Colon (tissue), 2 donors: ENCODE results near the gene LTBP1.

Experiments
- FAIRE-seq: peaks from 2 replicates; lab custom pipeline; 2012; peaks lifted over from hg19 to GRCh38; lab: Jason Lieb, UNC
- donor health status: control.
- donor health status: control.

The LTBP1 gene

DNA sequence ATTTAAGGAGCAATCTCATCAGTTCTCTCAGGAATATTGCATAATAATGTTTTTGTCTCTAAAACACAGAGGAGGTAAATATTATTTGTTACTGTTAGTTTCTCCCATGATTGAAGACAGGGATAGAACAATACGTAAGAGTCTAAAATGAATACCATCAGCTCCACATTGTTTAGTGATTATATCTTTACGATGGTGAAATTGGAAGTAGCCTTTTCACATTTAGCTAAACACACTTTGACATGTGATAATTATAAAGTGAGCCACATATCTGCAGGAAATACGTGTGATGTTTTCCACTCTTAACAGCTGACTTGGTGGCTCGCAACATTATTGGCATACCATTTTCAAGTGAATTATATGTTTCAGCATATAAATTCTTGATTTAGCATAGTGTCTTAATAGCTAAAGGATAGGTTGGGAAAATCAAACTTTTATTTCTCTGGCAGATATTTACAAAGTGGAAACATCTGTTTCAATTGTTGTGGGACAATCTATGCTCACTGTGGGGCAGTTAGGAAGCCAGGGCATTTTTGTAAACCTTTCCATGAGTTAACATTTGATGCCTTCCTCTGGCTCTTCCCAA is 321.6 kb downstream of the LTBP1 start:
- no peak for FAIRE-seq

DNA sequence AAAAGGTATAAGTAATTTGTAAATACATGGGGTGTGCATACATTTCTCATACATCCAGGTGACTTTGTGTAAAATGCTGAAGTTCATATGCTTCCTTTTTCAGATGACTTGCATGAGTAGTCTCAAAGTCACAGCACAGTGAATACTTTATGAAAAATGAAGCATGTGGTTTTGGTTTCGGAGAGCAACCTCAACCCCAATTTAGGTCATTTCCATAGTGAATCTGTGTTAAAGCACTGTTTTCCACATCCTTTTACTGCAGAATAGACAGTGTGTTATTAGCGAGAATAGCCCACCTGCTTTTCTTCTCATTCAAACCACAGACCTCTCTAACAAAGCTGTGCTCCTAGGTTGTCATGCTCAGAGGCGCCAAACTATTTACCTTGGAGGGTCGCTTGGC is 325.2 kb downstream of the LTBP1 start:
- FAIRE-seq: no peak

DNA sequence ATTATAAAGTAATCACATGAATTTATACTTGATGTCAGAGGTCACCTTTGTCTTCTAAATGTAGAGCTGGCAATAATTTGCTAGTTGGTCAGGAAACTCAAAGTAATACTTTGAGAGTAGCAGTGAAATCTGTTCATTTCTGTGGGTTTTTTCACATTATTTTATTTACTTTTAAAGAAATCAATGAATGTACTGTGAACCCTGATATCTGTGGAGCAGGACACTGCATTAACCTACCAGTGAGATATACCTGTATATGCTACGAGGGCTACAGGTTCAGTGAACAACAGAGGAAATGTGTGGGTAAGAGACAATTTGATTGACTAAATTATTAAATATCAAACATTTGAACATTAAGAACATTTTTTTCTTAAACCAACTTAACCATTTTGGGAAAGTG is 326.7 kb downstream of the LTBP1 start:
- no peak for FAIRE-seq

DNA sequence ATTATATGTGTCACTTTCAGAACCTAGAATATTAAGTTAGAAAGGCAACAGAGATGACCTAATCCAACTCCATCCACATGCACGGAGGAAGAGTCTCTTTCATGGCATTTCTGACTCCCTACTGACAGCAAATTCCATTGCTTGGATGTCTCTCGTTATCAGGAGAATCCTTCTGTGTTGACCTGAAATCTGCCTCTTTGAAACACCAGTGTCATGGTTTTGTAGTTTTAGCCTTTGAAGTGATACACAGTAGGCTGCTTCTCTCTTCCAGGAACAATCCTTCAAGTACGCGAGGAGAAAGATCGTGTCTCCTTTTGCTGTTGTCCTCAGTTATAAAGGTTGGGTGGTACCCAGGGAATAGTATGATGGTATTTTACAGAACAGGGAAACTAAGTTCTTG is 327.8 kb downstream of the LTBP1 start:
- no peak for FAIRE-seq

DNA sequence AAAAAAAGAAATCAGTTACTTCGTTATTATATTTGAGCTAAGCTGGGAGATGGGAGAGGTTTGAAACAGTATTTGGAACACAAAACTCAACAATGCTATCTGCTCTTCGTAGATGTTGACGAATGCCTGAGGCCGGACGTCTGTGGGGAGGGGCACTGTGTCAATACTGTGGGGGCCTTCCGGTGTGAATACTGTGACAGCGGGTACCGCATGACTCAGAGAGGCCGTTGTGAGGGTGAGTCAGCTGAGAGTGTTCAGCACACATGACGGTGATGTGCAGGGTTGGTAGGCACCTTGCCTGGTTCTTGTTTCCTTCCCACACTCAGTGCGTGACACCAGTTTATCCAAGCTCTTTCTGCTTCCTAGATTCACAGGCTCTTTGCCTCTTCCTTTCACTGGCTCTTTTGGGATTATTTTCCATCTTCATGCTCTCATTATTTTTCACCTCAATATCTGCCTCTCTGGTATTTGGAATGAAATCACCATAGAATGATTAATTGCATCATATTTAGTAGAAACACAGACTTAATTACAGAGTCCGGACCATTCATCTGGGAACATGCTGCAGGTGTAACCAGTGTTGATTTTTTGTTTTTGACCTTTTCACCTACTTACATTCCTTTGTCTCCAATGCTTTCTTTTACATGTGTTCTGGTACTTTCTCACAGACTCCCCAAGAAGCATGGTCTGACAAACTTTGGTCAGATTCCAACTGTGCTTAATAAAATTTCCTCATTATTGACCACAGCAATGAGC is 329.1 kb downstream of the LTBP1 start:
- no peak for FAIRE-seq

DNA sequence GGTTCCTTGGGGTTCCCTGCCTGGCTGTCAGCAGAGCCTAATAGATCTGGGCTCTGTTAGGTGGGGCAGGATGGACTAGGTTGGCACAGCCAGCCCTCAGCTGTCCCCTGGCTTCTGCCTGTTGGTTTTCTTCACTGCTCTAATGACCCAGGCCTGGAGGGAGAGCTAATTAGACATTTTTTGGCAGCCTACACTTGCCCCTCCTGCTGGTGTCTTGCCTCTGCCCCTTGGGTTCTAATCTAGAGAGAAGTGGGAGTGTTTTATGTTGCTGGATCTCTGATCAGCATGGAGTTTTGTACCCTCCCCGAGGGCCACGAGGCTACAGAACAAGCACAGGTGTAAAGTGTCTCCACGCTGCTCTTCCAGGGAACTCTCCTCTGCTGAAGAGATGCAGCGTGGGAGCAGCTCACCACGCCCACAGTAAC is 330.3 kb downstream of the LTBP1 start:
- FAIRE-seq: no peak

DNA sequence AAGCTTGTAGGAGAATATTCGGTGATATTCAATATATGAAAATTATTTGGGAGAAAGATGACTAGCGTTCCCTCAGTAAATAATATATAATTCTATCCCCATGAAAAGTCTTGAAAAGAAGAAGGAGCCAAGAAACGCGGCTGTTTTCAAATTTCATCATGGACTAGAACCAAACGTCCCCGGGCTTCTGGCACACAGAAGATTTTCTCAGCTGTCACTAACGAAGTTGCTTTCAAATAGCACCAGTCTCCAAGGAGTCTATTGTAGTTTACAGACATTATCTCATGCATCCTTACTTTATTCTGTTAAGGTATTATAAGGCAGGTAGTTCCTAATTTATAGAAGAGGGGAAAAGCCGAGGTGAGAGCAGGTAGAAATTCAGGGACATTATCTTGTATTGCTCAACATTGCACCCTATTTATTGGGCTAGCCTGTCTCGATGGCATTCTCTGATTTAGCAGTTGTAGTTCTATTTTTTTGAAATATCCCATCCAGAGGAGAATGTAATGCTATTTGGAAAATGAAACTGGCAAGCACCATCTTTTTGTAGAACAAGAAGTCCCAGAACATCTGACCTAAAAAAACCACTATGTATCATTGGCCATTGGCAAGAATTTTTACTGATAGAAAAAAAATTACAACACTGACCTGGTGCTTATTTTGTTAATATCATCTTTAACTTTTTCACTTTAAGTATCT is 331.6 kb downstream of the LTBP1 start:
- no peak for FAIRE-seq

DNA sequence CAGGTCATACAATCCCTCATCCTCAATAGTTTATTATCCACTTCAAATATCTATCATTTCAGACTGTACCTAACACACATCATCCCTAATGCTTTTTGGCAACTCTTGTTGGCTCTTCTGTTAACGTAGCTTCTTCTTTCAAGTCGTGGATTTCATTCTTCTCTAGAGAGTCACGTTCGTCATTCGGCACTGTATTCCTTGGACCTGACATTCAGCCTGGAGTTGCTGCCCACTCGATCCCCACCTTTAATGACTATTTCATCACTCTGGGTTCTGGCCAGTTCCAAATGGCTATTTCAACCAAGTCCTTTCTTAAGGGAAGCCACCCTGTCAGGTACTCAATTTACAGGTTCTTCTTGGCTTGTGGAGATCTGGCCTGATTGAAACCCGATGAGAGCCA is 337.5 kb downstream of the LTBP1 start:
- FAIRE-seq: no peak

DNA sequence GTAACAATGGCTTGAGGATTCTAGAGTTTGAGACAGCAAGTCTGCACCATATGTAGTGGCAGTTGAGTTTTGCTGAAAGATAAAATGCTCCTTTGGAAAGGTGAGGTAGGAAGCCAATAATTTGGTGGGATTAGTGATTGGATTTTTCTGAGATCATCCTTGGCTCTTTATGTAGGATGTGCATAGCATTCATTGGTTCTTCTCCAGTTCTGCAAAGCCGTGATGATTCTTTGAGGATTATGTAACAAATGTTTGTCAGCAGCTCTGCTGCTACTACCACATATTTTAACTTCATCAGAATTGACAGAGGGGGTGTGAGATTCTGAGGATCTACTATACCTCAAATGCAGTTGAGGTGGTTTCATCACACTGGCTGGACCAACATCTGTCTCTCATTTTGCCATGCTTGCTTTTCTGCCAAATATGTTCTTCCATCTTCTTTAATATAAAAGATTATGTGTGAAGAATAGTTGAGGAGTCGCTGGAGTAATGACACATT is 340.8 kb downstream of the LTBP1 start:
- FAIRE-seq: no peak

DNA sequence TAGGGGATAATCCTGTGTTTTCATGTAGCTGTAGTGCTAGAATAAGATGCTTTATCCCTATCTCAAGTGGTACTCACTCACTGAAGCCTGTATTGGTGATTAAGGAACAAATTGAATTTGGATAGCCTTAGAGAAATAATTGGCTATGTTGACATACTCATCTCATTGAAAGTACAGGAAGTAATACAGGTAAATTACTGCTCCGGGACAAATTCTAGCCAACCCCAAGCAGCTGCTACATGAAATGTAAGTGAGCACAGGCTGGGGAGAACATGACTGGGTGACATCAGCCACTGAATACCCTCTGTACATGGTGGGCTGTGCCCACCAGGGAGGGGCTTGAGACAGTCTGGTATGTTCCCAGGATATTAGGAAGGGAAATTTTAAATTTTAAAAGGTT is 341.3 kb downstream of the LTBP1 start:
- FAIRE-seq: no peak

DNA sequence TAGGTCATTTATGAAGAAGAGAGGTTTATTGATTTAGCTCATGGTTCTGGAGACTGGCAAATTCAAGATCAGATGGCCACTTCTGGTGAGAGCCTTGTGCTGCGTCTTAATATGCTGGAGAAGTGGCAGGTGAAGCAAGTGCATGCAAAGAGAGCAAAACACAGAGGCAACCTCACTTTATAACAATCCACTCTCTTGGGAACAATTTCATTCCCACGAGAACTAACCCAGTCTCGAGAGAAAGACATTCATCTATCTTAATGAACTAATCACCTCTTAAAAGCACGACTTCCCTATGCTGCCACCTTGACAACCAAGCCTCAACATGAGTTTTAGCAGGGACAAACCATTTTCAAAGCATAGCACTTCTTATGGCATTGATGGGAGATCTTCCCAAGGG is 343.2 kb downstream of the LTBP1 start:
- no peak for FAIRE-seq

DNA sequence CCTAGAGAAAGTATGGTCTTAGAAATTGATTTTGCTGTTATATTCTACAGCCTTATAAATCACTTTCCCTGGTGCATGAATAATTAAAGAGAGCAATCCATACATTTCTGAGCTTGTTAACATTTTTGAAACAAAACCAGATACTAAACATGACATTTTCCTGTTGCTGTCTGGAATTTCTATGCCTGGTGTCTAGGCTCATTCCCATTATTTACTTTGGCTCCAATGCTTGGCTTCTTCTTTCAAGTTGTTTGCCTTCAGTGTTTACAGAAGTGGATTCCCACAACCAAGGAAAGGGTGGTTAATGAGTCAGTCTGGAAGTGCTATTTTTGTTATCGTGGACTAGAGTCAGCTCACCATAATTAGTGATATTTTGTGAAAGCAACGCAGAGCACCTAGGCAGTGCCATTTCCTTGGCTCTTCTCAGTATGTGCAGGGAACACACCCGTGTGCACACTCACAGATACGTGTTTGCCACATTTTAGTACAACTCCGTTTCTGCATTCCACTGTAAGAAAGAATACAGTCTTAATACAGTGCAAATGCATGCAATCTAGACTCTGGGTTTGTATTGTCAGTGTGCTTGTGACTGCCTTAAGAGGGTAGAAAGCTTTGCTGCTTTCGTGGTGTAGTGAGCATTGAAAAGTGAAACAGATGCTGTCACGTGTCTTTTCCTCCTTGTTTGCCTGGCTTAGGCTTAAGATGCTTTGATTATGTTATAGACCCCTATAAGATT is 344.7 kb downstream of the LTBP1 start:
- no peak for FAIRE-seq

DNA sequence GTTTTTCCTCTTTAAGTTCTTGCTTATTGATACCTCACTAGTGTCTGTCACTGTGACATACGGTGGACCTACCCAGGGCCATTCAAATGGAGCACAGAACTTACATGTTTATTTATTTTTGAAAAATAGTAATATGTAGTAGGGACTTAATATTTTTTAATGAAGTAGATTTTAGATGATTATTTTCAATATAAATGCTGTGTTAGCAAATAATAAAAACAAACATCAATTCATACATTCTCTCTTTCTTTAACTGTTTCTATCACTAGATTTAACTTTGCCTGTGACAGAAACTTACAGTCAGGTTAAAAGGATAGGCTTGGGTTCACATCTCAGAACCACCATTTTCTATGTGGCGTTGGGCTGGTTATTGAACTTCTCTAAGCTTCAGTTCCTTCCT is 345.3 kb downstream of the LTBP1 start:
- no peak for FAIRE-seq

DNA sequence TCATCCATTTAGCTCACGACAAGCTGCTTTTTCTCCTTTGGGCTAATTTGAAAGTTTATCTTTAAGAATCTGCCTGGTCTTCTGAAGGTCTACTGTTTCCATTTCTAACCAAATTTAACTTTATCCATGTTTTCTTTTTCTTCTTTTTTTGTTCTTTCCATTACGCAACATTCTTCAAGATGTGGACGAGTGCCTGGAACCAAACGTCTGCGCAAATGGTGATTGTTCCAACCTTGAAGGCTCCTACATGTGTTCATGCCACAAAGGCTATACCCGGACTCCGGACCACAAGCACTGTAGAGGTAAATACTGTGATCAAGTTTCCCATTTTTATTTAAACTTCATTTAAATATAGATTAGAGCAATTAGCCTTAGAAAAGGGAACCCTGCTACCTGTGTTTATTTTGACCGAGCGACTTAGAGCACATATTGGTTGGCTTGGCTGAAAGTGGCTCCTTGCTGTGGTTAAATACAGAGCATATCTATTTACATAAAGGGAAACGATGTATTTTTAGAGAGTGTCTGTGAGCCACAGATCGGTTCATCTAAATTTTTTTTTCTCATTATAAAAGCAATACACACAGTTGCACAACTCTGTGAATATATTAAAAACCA is 346.3 kb downstream of the LTBP1 start:
- no peak for FAIRE-seq

DNA sequence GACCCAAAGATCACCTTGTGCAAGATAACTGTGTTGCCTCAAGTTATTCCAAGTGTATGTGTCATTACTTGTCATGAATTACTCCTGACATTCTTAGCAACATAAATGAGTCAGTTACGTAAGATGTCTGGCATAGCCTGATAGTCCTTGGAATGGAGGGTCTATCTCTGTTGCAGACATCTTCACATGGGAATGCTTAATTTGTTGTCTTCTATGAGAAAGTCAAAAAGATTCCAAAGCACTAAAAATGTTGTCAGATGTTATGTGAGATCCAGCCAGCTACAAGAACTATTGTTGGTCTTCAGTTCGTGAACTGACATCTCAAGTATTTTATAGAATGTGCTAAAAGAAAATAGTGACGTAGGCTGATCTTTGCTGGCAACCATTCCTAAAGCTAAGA is 351.5 kb downstream of the LTBP1 start:
- no peak for FAIRE-seq

DNA sequence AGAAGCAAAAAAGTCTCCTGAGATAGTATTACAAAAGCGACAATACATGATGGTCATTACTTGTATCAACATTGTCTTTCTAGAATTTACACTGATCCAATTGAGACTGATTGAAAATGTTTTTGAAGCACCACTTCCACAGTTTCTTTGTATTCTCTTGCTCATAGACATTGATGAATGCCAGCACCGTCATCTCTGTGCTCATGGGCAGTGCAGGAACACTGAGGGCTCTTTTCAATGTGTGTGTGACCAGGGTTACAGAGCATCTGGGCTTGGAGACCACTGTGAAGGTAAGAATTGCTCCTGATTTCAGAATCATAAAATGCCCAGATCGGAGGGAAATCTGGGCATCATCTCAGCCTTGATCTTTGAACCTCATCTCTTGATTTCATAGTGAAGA is 354.6 kb downstream of the LTBP1 start:
- FAIRE-seq: no peak

DNA sequence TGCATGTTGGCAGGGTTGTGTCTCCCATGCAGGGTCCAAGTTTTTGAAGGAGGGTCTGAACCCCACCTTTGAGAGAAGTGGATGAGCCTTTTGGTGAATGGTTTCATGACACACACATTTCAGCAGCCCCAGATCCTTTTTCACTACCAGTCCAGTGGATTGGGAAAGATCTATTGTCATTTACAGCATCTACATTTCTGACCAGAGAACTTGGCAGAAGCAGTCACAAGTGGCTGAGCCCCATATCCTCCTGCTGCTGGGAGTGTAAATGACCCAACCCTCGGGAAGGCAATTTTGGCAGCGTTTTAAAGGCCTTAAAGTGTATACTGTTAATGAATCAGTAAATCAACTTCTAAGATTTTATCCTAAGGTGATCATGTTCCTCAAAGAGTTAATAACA is 355.6 kb downstream of the LTBP1 start:
- FAIRE-seq: no peak

DNA sequence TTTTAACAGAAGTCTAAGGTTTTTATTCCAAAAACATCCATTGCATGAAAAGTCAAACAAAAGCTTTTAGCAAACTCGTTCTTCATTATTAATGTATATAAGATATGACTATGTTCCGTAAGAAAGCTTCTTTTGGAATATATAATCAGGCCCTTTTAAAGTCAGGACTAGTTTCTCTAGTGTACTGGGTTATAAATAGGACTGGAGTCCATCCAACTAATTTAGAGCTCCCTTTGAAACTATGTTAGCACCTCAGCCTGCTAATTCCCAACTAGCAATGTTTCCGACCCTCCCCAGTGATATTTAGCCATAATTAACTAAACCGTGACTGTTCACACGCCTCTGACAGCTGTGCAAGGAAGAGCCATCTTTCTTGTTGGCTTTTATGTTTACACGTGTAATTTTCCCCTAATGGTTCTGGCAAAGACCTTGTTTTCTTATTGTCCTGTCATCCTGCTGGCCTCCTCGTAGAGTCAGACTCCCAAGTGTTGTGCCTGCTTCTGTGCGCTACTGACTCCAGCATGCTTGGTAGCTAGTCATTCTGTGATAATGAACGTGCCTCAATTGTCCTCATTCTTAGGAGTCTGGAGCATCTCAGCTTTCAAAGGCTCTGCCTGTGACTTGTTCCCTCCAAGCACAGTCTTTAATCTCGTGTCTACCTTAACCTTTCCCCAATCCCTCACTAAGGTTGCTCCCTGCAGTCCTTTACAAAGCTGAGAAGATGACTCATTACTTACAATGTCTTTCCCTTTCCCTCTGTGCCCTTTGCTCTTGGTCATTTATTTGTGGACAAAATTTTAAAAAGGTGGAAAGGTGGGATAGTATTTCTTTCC is 357.5 kb downstream of the LTBP1 start:
- no peak for FAIRE-seq

DNA sequence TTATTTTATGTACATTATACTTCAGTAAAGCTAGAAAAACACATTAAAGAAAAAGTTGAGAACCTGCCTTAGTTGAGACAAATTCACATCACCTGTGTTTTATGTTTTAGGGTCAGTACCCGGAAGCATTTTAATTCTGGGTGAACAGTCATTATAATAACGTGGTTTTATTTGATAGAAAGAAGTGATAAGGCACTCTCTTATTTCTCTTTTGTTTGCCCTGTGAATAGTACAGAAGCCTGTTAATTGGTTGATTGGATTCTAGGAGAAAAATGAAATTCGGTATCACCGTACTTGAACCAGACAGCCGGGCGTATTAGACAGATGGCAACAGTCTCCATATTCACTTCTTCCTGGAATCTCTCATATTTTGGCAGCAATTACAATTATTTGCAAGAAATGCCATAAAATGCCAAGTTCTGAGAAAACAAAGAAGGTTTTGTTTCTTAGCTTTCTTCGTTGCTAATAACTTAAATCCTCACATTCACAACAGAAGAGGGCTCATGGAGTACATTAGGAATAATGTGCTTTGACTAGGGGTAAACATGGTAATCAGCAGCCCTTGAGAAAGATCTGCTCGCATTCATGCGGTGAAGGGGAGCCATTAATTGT is 361.0 kb downstream of the LTBP1 start:
- no peak for FAIRE-seq

DNA sequence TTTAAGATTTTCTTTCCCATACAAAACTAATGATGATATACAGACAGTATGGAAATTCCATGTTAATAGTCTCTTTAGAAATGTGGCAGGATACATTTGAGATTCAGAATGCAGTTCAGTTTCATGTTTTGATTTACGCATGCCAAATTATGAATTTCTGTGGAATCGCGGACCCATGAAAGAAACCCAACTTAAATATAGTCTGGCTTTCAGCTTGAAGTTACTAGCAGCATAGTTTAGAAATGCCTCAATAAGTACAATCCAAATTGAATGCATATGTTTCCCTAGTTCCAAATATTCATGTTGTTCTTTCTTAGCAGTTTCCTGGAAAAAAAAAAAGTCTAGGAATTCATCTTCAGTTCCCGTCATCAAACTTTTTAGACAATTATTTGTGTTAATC is 365.6 kb downstream of the LTBP1 start:
- no peak for FAIRE-seq

DNA sequence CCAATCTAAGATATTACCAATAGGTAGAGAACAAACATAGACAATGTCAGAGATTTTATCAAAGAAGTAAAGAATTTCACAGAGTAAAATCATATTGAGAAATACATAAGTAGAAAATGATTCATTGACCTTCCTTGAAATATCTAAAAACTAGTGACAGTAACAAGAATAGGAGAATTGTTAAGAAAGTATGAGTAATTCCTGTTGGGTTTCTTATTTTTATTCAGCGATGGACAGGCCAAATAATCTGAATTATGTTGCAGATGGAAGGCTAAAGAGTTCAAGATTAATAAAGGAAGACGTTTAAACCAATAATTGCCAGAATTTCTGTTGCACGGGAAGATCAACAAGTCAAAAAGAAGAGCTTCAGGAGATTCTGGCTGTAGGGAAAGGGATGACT is 366.3 kb downstream of the LTBP1 start:
- FAIRE-seq: no peak
